HUES48 (cell line): ENCODE data around the gene MRLN.
"Not testable (repeated sequence)": the region's sequence is repeated elsewhere in the genome, so short reads cannot be mapped to it uniquely, and the experiment has no call there.

ENCODE experiments used
- H3K27ac ChIP-seq: one replicate; pipeline ENCODE4 v1.7.0; 2013; ENCODE audit warnings: low read depth, low read length, inconsistent platforms
- H3K27me3 ChIP-seq: 2 replicates; pipeline ENCODE4 v1.6.1; 2013; ENCODE audit warnings: mild to moderate bottlenecking, low read length; ENCODE audit not compliant: control insufficient read depth, insufficient read depth
- H3K36me3 ChIP-seq: 2 replicates; pipeline ENCODE4 v1.6.1; 2013; ENCODE audit warnings: low read length; ENCODE audit not compliant: control insufficient read depth, insufficient read depth
- H3K4me1 ChIP-seq: 2 replicates; pipeline ENCODE4 v1.6.1; 2013; ENCODE audit warnings: mild to moderate bottlenecking, low read length; ENCODE audit not compliant: control insufficient read depth, insufficient read depth
- H3K4me3 ChIP-seq: 2 replicates; pipeline ENCODE4 v1.5.1; 2013; ENCODE audit warnings: mild to moderate bottlenecking, low read depth, low read length
- H3K9ac ChIP-seq: 2 replicates; pipeline ENCODE4 v1.6.1; 2013; ENCODE audit warnings: mild to moderate bottlenecking, low read depth, low read length, moderate library complexity
- H3K9me3 ChIP-seq: 2 replicates; pipeline ENCODE4 v1.6.1; 2013; ENCODE audit warnings: low read length; ENCODE audit not compliant: control insufficient read depth, insufficient read depth

The MRLN gene

DNA sequence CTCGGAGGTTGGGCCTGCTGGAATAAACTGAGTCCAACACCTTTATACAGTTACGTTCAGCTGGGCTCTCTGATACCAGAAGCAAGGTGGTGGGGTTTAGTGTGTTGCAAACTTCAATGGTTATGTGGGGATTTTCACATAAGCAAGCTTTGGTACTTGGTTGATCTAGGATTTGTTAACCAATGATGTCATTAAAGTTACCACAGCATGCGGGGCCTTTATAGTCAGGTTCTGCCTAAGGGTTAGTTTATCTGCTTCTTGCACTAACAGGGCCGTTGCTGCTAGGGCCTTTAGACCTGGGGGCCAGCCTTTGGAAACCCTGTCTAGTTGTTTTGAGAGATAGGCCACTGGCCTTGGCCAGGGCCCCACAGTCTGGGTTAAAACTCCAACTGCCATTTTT lies 24.1 kb downstream of the MRLN start:
- not testable (repeated sequence) for H3K9ac ChIP-seq, H3K4me1 ChIP-seq, H3K4me3 ChIP-seq, H3K36me3 ChIP-seq, H3K27me3 ChIP-seq, H3K27ac ChIP-seq, H3K9me3 ChIP-seq

DNA sequence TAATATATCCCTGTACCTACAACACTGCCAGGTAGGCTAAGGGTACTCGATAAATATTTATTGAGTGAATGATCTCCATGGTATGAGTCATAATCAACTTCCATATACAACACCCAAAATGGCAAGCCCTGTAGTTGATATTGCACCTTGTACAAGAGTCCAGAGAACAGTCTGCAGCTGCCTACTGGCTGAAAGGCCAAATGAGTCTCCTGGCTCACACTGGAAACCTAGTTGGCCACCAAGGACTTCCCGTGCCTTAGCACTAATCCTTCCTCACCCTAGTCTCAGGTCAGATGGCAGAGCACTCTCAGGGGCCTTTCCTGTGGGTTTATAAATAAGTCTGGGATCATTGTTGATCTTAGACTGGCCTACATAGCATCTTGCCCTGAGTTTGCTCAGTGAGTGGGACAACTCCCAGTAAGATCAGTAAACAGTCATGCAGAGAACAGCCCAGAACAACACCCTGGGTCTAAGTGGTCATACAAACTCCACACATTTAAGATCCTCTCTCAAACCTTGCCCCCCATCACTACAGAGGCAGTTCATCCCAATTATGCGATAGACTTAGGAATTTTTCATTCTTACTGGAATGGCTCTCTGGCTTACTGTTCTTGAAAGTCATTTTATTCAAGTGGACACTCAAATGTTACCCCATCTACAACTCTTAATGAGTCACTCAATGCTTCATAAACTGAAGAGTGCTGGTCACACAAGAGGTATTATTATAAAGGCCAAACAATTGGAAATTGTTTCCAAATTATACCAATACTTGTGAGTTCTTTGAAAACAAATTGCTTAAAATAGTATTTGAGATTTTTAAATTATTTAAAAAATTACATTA lies 28.9 kb downstream of the MRLN start:
- Histone ChIP-seq H3K36me3 (no peaks in the 10 kb centered on the region), H3K4me3 (no peak overlapping the region), H3K27me3 (no peaks in the 10 kb centered on the region), H3K9ac (no peak overlapping the region), H3K9me3 (peaks cover 6% of the 10 kb centered on the region; the same call in 1 of the 2 replicates), H3K4me1 (no peaks in the 10 kb centered on the region), H3K27ac (no peak overlapping the region)

DNA sequence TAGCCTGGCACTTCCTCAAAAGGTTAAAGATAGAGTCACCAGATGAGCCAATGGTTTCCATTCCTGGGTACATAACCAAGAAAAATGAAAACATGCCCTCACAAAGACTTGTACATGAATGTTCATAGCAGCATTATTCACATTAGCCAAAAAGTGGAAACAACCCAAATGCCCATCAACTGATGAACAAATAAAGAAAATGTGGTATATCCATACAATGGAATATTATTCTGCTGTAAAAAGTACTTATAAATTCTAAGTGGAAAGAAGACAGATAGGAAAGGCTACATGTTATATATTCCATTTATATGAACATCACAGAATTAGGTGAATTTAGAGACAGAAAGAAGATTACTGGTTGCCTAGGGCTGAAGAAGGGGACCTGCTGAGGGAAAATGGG lies 32.9 kb downstream of the MRLN start:
- H3K4me1 ChIP-seq: no peaks in the 10 kb centered on the region
- no peak overlapping the region for H3K9ac ChIP-seq
- no peak overlapping the region for H3K27ac ChIP-seq
- no peaks in the 10 kb centered on the region for H3K27me3 ChIP-seq
- H3K4me3 ChIP-seq: no peak overlapping the region
- peaks cover 6% of the 10 kb centered on the region; the same call in 1 of the 2 replicates for H3K9me3 ChIP-seq
- H3K36me3 ChIP-seq: no peaks in the 10 kb centered on the region

DNA sequence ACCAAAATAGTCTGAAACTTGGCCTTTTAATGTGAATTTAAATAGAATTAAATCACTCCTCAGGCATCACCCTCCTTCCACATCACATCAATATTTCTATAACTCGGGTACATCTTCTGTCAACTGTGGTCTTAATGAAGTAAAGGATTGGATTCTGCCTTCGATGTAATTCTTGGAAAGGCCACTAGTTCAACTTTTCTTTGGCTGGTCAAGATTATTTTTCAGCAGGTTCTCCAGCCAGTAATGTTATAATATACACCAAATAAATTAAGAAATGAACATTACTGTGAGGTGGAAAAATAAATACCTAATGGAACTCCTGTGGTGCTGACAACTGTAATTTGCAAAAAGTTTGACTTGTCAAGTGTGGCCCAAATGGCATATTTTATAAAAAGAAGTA lies 33.9 kb downstream of the MRLN start:
- peaks cover 6% of the 10 kb centered on the region; the same call in 1 of the 2 replicates for H3K9me3 ChIP-seq
- no peak overlapping the region for H3K27ac ChIP-seq
- no peaks in the 10 kb centered on the region for H3K4me1 ChIP-seq
- no peaks in the 10 kb centered on the region for H3K27me3 ChIP-seq
- H3K9ac ChIP-seq: no peak overlapping the region
- no peaks in the 10 kb centered on the region for H3K36me3 ChIP-seq
- H3K4me3 ChIP-seq: no peak overlapping the region

- no peaks in the 10 kb centered on the region for H3K4me1 ChIP-seq
- H3K27ac ChIP-seq: no peak overlapping the region
- no peaks in the 10 kb centered on the region for H3K36me3 ChIP-seq
- H3K9me3 ChIP-seq: peaks cover 6% of the 10 kb centered on the region; the same call in 1 of the 2 replicates
- H3K27me3 ChIP-seq: no peaks in the 10 kb centered on the region
- H3K4me3 ChIP-seq: no peak overlapping the region
- no peak overlapping the region for H3K9ac ChIP-seq
These were observed 35.0 kb downstream of the MRLN start for GRCh38 chr10:59718257-59718656.

DNA sequence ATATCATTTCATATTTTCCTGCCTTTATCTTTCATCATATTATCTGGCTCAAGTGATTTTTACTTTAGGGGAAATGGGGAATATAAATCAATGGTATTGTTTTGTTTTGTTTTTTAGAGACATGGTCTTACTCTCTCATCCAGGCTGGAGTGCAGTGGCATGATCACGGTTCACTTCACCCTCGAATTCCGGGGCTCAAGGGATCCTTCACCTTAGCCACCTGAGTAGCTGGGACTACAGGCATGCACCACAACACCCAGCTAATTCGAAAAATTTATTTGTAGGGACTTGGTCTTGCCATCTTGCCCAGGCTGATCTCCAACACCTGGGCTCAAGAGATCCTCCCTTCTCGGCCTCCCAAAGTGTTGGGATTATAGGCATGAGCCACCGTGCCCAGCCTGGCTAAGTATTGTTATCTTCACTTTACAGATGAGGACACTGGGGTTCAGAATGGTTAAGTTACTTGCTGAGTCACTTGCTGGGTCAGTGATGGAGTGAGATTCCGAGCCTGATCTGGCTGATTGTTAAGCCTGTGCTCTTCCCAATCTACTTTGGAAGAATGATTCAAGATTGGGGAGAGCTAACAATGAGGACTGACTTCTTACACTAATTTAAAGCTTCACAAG lies 39.9 kb downstream of the MRLN start:
- Histone ChIP-seq H3K4me1 (peaks cover 15% of the 10 kb centered on the region), H3K36me3 (no peaks in the 10 kb centered on the region), H3K9ac (no peak overlapping the region), H3K27me3 (peaks cover 24% of the 10 kb centered on the region), H3K27ac (no peak overlapping the region), H3K4me3 (no peak overlapping the region), H3K9me3 (no peaks in the 10 kb centered on the region)

GRCh38 chr10:59711871-59712494 lies 41.3 kb downstream of the MRLN start:
- H3K9me3 ChIP-seq: no peaks in the 10 kb centered on the region
- no peaks in the 10 kb centered on the region for H3K36me3 ChIP-seq
- H3K4me1 ChIP-seq: peaks cover 20% of the 10 kb centered on the region
- no peak overlapping the region for H3K9ac ChIP-seq
- H3K4me3 ChIP-seq: no peak overlapping the region
- peaks cover 31% of the 10 kb centered on the region for H3K27me3 ChIP-seq
- no peak overlapping the region for H3K27ac ChIP-seq

DNA sequence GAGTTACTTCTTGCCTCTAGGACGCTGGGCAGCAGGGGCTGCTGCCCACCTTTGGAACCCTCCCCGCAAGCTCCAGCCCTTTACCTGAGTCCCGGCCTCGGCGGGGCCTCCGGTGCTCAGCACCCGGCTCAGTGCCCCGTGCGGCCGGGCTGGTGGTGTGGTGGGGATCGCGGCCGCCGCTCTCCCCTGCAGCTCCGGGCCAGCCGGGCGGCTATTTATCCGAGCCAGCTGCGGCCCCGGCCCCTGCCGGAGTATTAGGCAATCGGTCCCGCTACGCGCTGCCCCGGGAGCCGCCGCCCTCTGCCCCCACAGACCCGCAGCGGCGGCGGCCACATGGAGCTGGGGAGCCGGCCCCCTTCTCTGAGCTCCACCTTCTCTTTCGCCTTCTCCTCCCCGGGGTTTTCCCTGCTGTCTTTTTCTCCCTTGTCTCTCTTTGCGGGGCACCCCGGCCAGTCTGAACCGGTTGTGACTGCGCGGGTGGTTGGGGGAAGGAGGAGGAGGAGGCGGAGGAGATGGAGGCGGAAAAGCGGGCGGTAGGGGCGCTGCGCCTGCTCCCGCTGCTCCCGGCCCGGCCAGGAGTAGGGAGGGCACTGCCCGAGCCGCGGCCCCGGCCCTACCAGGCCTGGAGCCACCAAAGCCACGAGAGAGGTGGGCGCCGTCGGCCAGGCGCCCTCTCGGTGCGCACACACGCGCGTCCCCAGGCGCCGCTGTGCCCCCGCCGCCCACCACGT lies 43.7 kb downstream of the MRLN start, which contains the start of gene SLC16A9:
SLC16A9 (minus strand) TSS at position 456 of the 731 bp plus-strand sequence. CDS start 25,559 bp downstream, outside the sequence.
- Histone ChIP-seq H3K27ac (peak within 1 kb of the TSS; percentile 73), H3K4me3 (peak within 1 kb of the TSS; percentile 79), H3K36me3 (peaks cover 2% of the 10 kb centered on the region), H3K27me3 (peaks cover 31% of the 10 kb centered on the region), H3K9ac (peak within 1 kb of the TSS; percentile 88), H3K9me3 (no peaks in the 10 kb centered on the region), H3K4me1 (peaks cover 35% of the 10 kb centered on the region)

DNA sequence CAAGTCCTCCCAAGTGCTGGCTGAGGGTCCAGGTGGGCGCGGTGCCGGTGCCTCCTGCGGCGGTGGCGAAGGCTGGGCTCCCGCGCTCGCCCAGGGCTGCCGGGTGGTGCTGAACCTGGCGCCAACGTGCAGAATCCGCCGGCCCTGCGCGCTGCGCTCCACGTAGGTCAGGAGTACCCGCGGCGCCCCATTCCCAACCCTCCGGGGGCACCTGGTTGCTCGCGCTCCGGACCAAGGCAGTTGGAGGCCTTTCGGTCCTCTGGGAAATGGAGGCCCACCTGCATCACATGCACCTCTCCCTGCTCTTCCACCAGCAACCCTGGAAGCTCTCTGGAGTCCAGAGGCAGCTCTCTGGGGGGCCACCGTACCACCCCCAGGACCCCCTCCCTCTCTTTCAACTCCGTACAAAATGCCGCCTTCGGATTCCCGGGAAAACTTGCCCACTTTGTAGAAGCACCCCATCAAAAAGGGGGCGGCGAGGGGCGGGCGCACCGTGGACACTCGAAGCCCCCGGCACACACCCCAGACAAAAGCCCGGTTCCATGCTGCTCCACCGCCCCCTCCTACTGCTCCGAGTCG lies 44.4 kb downstream of the MRLN start:
- Histone ChIP-seq H3K4me3 (peak overlapping the region; percentile 79), H3K9ac (peak overlapping the region; percentile 88), H3K27ac (peak overlapping the region; percentile 73)

More for the DNA sequence above, 44.4 kb downstream of the MRLN start:
- peaks cover 31% of the 10 kb centered on the region for H3K27me3 ChIP-seq
- H3K36me3 ChIP-seq: peaks cover 5% of the 10 kb centered on the region
- H3K9me3 ChIP-seq: no peaks in the 10 kb centered on the region
- H3K4me1 ChIP-seq: peaks cover 35% of the 10 kb centered on the region
